A549 (cell line): Measurements from ENCODE around the gene CC2D1A. TPM values are rescaled to one million over a fixed set of nuclear protein-coding genes. Genes with fewer than 3 reads are reported as not detected.

Experiments used
- ATAC-seq, 2 experiments: fragments of 200-7000 bp in 1 of 2; fragments of >200 bp in 1 of 2; cut with Nextera tagmentation in 1 of 2; cut with Tn5 transposase in 1 of 2; 3 replicates each; pipeline versions ENCODE4 v1.8.0 to v1.9.1; 2018 to 2020; ENCODE audit warnings: mild to moderate bottlenecking in 1 of 2, moderate library complexity in 1 of 2
- CTCF ChIA-PET: fragments of 300-600 bp; sonication (Branson Sonifier 250); formaldehyde crosslinking; extraction: SDS; loops from one replicate; lab custom pipeline; 2021; ENCODE audit warnings: antibody characterized with exemption, inconsistent platforms; lab: Yijun Ruan, JAX
- POLR2A ChIA-PET: fragments of 350-600 bp; formaldehyde crosslinking; extraction: SDS; loops from one replicate; lab custom pipeline; 2021; ENCODE audit warnings: antibody characterized with exemption, inconsistent platforms; lab: Yijun Ruan, JAX
- DNase-seq, 2 experiments: peaks; one replicate each; pipeline versions ENCODE4 v3.0.0 to v3.0.0-alpha.2; 2011 to 2016; ENCODE audit warnings: low read depth in 1 of 2, low spot score in 1 of 2
- FAIRE-seq: peaks from 2 replicates; lab custom pipeline; 2011; peaks lifted over from hg19 to GRCh38; lab: Jason Lieb, UNC
- H3K27ac ChIP-seq, 2 experiments: fragments of >200 bp; sonication (Bioruptor Twin); formaldehyde crosslinking; 3 replicates each; pipeline ENCODE4 v1.5.1; 2016 to 2017
- H3K4me1 ChIP-seq: fragments of >200 bp; sonication (Bioruptor Twin); formaldehyde crosslinking; 3 replicates; pipeline ENCODE4 v1.6.1; 2016
- H3K4me2 ChIP-seq: fragments of >200 bp; sonication (Bioruptor Twin); formaldehyde crosslinking; 3 replicates; pipeline ENCODE4 v1.6.1; 2016
- H3K4me3 ChIP-seq: fragments of >200 bp; sonication (Bioruptor Twin); formaldehyde crosslinking; 3 replicates; pipeline ENCODE4 v1.5.1; 2016
- H3K9me3 ChIP-seq: fragments of >200 bp; sonication (Bioruptor Twin); formaldehyde crosslinking; 3 replicates; pipeline ENCODE4 v1.6.1; 2016
- BCL3 ChIP-seq: fragments of >200 bp; sonication (Bioruptor Twin); formaldehyde crosslinking; IDR thresholded peaks from 3 replicates; pipeline ENCODE4 v1.6.1; 2016
- CHD4 ChIP-seq: fragments of 200-600 bp; sonication (generic); IDR thresholded peaks from 2 replicates; pipeline ENCODE4 v1.6.1; 2016; ENCODE audit warnings: antibody characterized with exemption, mild to moderate bottlenecking, borderline replicate concordance
- E2F6 ChIP-seq: IDR thresholded peaks from 2 replicates; pipeline ENCODE4 v1.6.1; 2012; ENCODE audit warnings: low read depth, borderline replicate concordance
- EP300 ChIP-seq, 2 experiments: fragments of >200 bp; sonication (Bioruptor Twin); formaldehyde crosslinking; IDR thresholded peaks; 2 replicates in 1 of 2; 3 replicates in 1 of 2; pipeline ENCODE4 v1.6.1; 2016 to 2017
- FOXS1 ChIP-seq: fragments of 250-450 bp; sonication (Bioruptor Pico); IDR thresholded peaks from 2 replicates; pipeline ENCODE4 v1.5.0; 2020; ENCODE audit warnings: mild to moderate bottlenecking, moderate library complexity
- HEYL ChIP-seq: fragments of 250-450 bp; sonication (Bioruptor Pico); IDR thresholded peaks from 2 replicates; pipeline ENCODE4 v1.8.0; 2021; ENCODE audit warnings: mild to moderate bottlenecking, moderate library complexity
- JUN ChIP-seq, 2 experiments: fragments of >200 bp; sonication (Bioruptor Twin); formaldehyde crosslinking; IDR thresholded peaks; 2 replicates in 1 of 2; 3 replicates in 1 of 2; pipeline ENCODE4 v1.6.1; 2016 to 2017
- MAZ ChIP-seq: fragments of 150-350 bp; IDR thresholded peaks from 2 replicates; pipeline ENCODE4 v1.6.1; 2014; ENCODE audit warnings: antibody characterized with exemption, low read depth, low read length, borderline replicate concordance
- MYC ChIP-seq: IDR thresholded peaks from 2 replicates; pipeline ENCODE4 v1.6.1; 2012; ENCODE audit warnings: mild to moderate bottlenecking, inconsistent platforms, low read length, improper control_type of control experiment, borderline replicate concordance
- NR3C1 ChIP-seq: fragments of >200 bp; sonication (Bioruptor Twin); formaldehyde crosslinking; IDR thresholded peaks from 3 replicates; pipeline ENCODE4 v1.6.1; 2017
- PBX3 ChIP-seq: IDR thresholded peaks from 2 replicates; pipeline ENCODE4 v1.6.1; 2012
- POLR2A ChIP-seq: IDR thresholded peaks from 2 replicates; pipeline ENCODE4 v1.6.1; 2012; ENCODE audit warnings: mild to moderate bottlenecking, low read length
- RARB ChIP-seq: fragments of 250-450 bp; sonication (Bioruptor Pico); IDR thresholded peaks from 2 replicates; pipeline ENCODE4 v1.8.0; 2021; ENCODE audit warnings: mild to moderate bottlenecking, moderate library complexity
- REST ChIP-seq: fragments of 200-600 bp; sonication (generic); IDR thresholded peaks from 2 replicates; pipeline ENCODE4 v1.6.1; 2016; ENCODE audit warnings: antibody characterized with exemption, mild to moderate bottlenecking, moderate library complexity
- SMC3 ChIP-seq: fragments of >200 bp; sonication (Bioruptor Twin); formaldehyde crosslinking; IDR thresholded peaks from 3 replicates; pipeline ENCODE4 v1.6.1; 2018; ENCODE audit warnings: inconsistent platforms
- TFCP2L1 ChIP-seq: fragments of 250-450 bp; sonication (Bioruptor Pico); IDR thresholded peaks from 2 replicates; pipeline ENCODE4 v1.5.0; 2021; ENCODE audit warnings: mild to moderate bottlenecking
- TP53 ChIP-seq: fragments of 250-450 bp; sonication (Bioruptor Pico); IDR thresholded peaks from 2 replicates; pipeline ENCODE4 v1.5.0; 2021; ENCODE audit warnings: mild to moderate bottlenecking, moderate library complexity
- ZNF302 ChIP-seq: fragments of 250-450 bp; sonication (Bioruptor Pico); IDR thresholded peaks from 2 replicates; pipeline ENCODE4 v1.9.0; 2021; ENCODE audit warnings: inconsistent platforms, mild to moderate bottlenecking, moderate library complexity
- ZSCAN20 ChIP-seq: fragments of 250-450 bp; sonication (Bioruptor Pico); IDR thresholded peaks from 2 replicates; pipeline ENCODE4 v1.8.0; 2022; ENCODE audit warnings: mild to moderate bottlenecking, moderate library complexity
- WGBS: methylation state at CpG from one replicate; pipeline ENCODE4 v1.1.6; 2017; ENCODE audit errors: missing lambda C conversion rate; 5-methylcytosine and 5-hydroxymethylcytosine counted together
- polyA plus RNA-seq, 4 experiments: library from polyadenylated mRNA; depleted of rRNA in 3 of 4; stranded (reverse); fragments of >200 nt; fragmentation: RNase III in 1 of 4; extraction: RNeasy Plus Mini Kit Qiagen cat#74134 plus additional on column Dnase treatment in 1 of 4; gene quantifications; 2 replicates in 3 of 4; 3 replicates in 1 of 4; pipeline ENCODE4 v1.2.3, GENCODE V29; 2011 to 2017
- TF ChIP-seq, protein P1 (sequence below): fragments of >200 bp; sonication (Bioruptor Twin); formaldehyde crosslinking; IDR thresholded peaks from 3 replicates; pipeline ENCODE4 v1.5.1; 2016

CC2D1A gene
- polyA plus RNA-seq, 2 of the 4 experiments (the other 2 are of a cell fraction) = 4.8 to 13.9 TPM

GRCh38 chr19:13892870-13893269, 13.1 kb upstream of the CC2D1A start:
- CTCF ChIA-PET = interaction anchor here (1.1 to 2.2 kb wide), 2 partner anchors 12 to 167 kb away, joined by 4 to 6 read pairs; no protein-coding TSS in a partner anchor

DNA sequence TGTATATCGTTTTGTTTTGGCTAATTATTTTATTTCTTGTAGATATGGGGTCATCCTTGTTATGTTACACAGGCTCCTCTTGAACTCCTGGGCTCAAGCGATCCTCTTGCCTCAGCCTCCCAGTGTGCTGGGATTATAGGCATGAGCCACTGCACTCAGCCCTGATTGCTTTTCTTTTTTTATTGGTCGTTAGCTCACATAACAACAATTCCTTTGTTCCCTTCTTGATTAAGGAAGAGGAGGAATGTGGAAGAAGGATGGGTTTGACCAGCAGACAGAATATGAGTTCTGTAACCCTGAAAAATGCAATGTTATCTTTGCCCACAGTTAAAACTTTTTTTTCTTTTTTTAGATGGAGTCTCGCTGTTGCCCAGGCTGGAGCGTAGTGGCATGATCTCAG, 11.4 kb upstream of the CC2D1A start:
- Histone ChIP-seq H3K4me3 (no peak overlapping the region), H3K4me2 (no peak overlapping the region), H3K27ac (no peak overlapping the region), H3K9me3 (no peaks in the 10 kb centered on the region), H3K4me1 (no peaks in the 10 kb centered on the region)
- TF ChIP-seq CHD4 (no peak), FOXS1 (no peak), JUN (IDR thresholded peaks at IDR 0.05) (no peak), HEYL (no peak), EP300 (IDR thresholded peaks at IDR 0.05) (no peak), TP53 (no peak), ZSCAN20 (CRISPR knock-in tag) (no peak), PBX3 (no peak), BCL3 (no peak), TFCP2L1 (CRISPR knock-in tag) (no peak), ZNF302 (CRISPR knock-in tag) (no peak), MYC (no peak), E2F6 (no peak), POLR2A (no peak)
- WGBS = 62% methylated on average over 5 of the region's 5 CpGs
- ChIA-PET CTCF (no interaction called here), POLR2A (no interaction called here)
- ATAC-seq (no peak), FAIRE-seq (no peak), DNase-seq (no peak)

More at GRCh38 chr19:13892870-13893269, 13.1 kb upstream of the CC2D1A start:
- no peak overlapping the region for H3K4me2 ChIP-seq
- H3K9me3 ChIP-seq = no peaks in the 10 kb centered on the region
- no peak overlapping the region for H3K4me3 ChIP-seq
- 80% methylated on average over 9 of the region's 9 CpGs for WGBS
- TF ChIP-seq REST (no peak), MAZ (no peak), E2F6 (no peak), HEYL (no peak), SMC3 (no peak), RARB (no peak), ZNF302 (CRISPR knock-in tag) (no peak), NR3C1 (no peak)
- TF ChIP-seq, protein P1, sequence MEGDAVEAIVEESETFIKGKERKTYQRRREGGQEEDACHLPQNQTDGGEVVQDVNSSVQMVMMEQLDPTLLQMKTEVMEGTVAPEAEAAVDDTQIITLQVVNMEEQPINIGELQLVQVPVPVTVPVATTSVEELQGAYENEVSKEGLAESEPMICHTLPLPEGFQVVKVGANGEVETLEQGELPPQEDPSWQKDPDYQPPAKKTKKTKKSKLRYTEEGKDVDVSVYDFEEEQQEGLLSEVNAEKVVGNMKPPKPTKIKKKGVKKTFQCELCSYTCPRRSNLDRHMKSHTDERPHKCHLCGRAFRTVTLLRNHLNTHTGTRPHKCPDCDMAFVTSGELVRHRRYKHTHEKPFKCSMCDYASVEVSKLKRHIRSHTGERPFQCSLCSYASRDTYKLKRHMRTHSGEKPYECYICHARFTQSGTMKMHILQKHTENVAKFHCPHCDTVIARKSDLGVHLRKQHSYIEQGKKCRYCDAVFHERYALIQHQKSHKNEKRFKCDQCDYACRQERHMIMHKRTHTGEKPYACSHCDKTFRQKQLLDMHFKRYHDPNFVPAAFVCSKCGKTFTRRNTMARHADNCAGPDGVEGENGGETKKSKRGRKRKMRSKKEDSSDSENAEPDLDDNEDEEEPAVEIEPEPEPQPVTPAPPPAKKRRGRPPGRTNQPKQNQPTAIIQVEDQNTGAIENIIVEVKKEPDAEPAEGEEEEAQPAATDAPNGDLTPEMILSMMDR = no peak
- no peak overlapping the region for H3K27ac ChIP-seq
- no peak for ATAC-seq
- H3K4me1 ChIP-seq = no peaks in the 10 kb centered on the region
- DNase-seq = no peak
- POLR2A ChIA-PET = no interaction called here
- FAIRE-seq = no peak
